ENCODE data around the gene TMEM8B. TPM values are rescaled to one million over a fixed set of nuclear protein-coding genes. Genes with fewer than 3 reads are reported as not detected.

TMEM8B gene
- total and polyA plus RNA-seq, 9 of the 15 experiments (the other 6 are each of a cell fraction or from before 2014, with no cell fraction given) = 0.01 to 2.2 (median 1.1) TPM

DNA sequence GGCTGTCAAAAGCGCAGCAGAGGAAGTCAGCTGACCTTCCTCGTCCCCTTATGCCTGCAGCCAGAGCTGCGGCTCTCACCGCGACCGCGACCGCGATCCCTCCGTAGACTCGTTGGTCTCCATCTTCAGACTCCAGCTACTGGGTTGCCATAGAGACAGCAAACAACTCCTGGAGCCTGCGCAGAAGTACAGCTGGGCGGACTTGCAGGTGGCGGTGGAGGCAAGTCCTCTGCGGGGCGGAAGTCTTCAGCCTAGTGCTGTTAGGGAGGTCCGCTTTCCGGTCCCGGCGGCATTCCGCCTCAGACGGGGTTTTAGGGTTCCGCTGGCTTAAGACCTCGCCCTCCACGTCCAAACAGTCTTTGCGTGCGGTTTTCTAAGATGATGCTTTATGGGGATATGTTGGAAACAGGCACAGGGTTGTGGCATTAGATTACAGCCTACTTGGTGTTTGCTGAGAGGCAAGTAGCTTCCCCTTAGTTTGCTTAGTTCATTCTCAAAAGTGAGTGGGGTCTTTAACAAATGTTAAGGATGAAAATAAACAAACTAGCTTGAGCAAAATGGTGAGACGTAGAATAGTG lies 16.9 kb upstream of the TMEM8B start, which contains the start of gene SPAG8 (continued):
- TF ChIP-seq CUX1 (CRISPR knock-in tag; IDR thresholded peaks at IDR 0.05) (no peak), ZBTB12 (CRISPR knock-in tag; IDR thresholded peaks at IDR 0.05) (no peak), ELF4 (CRISPR knock-in tag; IDR thresholded peaks at IDR 0.05) (no peak), PREB (CRISPR knock-in tag; IDR thresholded peaks at IDR 0.05) (no peak), TBP (optimal IDR thresholded peaks at IDR 0.05; ENCODE audit: low read depth, low read length) (peak; percentile 44), CBX1 (IDR thresholded peaks at IDR 0.05; ENCODE audit: low read depth) (no peak), TAF15 (IDR thresholded peaks at IDR 0.05; ENCODE audit: low read depth, low read length) (no peak), EP300 (IDR thresholded peaks at IDR 0.05; ENCODE audit: low read length) (no peak), ZNF3 (CRISPR knock-in tag; IDR thresholded peaks at IDR 0.05) (no peak), ZNF354B (CRISPR knock-in tag; IDR thresholded peaks at IDR 0.05) (no peak), ZNF785 (CRISPR knock-in tag; IDR thresholded peaks at IDR 0.05) (no peak), PCBP2 (IDR thresholded peaks at IDR 0.05; ENCODE audit: low read depth, low read length, poor library complexity, severe bottlenecking) (no peak), ZNF444 (CRISPR knock-in tag; IDR thresholded peaks at IDR 0.05) (no peak)
- TF ChIP-seq, protein P1, sequence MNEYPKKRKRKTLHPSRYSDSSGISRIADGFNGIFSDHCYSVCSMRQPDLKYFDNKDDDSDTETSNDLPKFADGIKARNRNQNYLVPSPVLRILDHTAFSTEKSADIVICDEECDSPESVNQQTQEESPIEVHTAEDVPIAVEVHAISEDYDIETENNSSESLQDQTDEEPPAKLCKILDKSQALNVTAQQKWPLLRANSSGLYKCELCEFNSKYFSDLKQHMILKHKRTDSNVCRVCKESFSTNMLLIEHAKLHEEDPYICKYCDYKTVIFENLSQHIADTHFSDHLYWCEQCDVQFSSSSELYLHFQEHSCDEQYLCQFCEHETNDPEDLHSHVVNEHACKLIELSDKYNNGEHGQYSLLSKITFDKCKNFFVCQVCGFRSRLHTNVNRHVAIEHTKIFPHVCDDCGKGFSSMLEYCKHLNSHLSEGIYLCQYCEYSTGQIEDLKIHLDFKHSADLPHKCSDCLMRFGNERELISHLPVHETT (CRISPR knock-in tag; conservative IDR thresholded peaks at IDR 0.05 in 1 of 2, IDR thresholded peaks at IDR 0.05 in 1 of 2) = no peak
- TF ChIP-seq, protein P2, sequence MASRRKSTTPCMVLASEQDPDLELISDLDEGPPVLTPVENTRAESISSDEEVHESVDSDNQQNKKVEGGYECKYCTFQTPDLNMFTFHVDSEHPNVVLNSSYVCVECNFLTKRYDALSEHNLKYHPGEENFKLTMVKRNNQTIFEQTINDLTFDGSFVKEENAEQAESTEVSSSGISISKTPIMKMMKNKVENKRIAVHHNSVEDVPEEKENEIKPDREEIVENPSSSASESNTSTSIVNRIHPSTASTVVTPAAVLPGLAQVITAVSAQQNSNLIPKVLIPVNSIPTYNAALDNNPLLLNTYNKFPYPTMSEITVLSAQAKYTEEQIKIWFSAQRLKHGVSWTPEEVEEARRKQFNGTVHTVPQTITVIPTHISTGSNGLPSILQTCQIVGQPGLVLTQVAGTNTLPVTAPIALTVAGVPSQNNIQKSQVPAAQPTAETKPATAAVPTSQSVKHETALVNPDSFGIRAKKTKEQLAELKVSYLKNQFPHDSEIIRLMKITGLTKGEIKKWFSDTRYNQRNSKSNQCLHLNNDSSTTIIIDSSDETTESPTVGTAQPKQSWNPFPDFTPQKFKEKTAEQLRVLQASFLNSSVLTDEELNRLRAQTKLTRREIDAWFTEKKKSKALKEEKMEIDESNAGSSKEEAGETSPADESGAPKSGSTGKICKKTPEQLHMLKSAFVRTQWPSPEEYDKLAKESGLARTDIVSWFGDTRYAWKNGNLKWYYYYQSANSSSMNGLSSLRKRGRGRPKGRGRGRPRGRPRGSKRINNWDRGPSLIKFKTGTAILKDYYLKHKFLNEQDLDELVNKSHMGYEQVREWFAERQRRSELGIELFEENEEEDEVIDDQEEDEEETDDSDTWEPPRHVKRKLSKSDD (conservative IDR thresholded peaks at IDR 0.05; ENCODE audit: low read length) = no peak
